Cerebellar cortex (tissue), 1 donor: ENCODE measurements around the gene SLC39A1.

Source experiments
- DNase-seq: peaks from one replicate; pipeline ENCODE4 v3.0.0-alpha.2; 2015; ENCODE audit warnings: low spot score

The SLC39A1 gene

DNA sequence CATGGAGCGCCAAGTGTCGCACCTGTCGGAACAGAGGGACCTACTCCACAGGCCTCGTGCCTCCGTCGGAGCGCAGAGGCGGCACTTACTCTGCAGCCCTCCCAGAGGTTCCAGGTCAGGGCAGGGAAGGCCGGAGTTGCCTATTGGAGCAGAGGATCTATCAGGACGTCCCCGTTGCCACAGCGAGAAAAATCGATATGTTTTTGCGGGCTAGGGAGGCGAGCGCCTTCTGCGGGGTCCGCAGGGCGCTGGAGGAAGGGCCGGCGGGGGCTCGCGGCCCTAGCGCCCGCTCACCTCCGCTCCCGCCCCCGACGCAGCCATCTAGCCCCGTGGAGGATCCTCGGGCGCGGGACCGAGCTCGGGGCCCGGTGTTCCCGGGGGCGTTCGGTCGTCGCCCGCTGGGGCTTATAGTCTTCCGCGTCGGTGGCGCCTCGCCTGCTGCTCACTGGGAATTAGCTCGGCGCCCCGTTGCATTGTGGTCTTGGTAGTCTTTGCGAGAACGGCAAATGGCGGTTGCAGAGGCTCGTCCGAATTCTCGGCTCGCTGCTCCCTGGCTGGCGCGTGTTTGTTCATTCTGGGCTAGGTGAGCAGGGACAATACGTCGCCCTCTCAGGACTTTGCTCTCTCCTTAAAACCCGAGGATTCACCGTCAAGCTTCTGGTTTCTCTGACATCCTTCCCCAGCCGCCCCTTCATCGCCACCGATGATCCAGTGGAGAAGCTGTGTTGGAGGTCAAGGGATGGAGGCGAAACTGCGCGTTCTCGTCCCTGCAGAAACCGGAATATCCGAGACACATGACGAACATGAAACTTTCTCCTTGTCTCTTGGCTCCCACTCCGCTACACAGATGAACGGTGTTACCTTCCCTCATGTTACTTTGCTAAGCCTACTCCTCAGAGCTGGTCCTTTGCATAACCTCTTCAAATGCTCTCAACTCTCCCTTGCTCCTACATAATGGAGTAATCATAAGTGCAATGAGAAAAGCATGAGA lies 14.2 kb upstream of the SLC39A1 start, which contains the start of gene JTB:
JTB (minus strand) TSS at position 425 of the 991 bp plus-strand sequence; CDS start at position 3, 422 bp downstream.
- peak; percentile 91 for DNase-seq

DNA sequence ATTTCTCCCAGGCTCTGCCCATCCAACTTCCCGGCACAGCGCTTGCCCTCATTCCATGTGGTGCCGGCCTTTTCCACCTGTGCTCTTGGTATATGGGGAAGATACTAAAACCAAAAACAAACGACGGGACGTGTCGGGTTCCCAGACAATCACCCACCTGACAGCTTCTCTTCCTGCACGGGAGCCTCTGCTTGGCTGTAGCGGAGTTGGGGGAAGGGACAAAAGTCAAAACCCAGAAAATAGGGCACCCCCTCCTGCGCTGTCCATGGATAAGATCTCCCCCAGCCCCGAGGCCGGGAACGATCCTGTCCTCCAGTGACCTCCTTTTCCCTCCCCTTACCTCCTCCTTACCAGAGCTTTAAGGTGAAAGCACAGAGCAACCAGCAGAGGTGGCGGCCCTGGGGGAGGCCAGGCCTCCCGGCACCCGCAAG lies 13.5 kb upstream of the SLC39A1 start:
- DNase-seq, result no peak

DNA sequence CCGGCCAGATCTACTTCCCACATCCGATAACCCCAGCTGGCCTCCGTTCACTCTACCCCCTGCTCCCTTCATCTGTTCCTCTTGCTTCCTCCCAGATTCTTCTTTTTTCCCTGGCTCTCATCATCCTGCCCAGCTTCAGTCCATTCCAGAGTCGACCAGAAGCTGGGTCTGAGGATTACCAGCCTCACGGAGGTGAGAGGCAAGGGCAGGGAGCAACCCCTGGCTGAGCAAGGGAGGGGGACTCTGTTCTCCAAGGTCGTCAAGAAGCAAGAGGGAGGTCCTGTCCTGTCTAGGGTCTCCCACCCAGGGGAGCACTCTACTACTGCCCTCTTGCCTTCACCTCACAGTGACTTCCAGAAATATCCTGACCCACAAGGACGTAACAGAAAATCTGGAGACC lies 10.2 kb upstream of the SLC39A1 start:
- no peak for DNase-seq

DNA sequence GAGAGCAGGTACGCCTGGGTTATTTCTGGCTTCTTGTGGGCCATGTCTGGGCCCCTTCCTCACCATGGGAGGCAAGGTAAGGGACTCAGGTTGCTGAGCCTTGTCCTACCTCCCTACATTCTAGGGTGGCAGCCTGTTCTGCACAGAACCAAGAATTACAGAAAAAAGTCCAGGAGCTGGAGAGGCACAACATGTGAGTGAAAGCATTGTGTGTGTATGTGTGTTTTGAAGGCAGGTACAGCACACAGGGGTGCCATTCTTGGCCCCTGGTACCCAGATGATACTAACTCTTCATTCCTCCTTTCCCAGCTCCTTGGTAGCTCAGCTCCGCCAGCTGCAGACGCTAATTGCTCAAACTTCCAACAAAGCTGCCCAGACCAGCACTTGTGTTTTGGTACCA lies 9.7 kb upstream of the SLC39A1 start:
- no peak for DNase-seq

DNA sequence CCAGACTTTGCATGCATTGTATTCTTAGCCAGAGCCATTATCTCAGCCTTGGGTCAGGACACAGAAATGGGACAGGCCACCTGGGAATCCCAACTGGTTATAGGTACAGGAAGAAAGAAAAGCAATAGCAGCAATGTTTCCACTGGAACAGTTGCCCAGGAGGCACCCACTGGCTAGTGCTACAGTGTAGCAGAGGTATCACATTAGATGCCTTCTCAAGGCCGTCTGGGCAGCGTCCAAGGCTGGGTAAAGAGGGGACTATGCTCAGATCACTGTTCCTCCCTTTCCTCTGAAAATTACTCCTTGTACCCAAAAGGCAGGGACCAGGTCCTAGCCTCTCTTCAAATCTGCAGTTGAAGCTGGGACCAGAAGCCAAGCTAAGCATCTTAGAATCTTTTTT lies 7.0 kb upstream of the SLC39A1 start:
- DNase-seq, result no peak

DNA sequence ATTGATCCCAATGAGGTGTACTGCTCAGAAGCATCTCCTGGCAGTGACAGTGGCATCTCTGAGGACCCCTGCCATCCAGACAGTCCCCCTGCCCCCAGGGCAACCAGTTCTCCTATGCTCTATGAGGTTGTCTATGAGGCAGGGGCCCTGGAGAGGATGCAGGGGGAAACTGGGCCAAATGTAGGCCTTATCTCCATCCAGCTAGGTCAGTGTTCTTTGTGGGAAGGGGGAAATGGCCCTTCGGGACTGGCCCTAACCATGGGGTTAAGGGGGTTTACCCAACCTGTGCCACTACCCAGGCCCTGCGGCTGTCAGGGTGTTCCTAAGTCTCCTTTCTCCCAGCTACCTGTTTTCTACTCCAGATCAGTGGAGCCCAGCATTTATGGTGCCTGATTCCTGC lies 5.6 kb upstream of the SLC39A1 start:
- no peak for DNase-seq

DNA sequence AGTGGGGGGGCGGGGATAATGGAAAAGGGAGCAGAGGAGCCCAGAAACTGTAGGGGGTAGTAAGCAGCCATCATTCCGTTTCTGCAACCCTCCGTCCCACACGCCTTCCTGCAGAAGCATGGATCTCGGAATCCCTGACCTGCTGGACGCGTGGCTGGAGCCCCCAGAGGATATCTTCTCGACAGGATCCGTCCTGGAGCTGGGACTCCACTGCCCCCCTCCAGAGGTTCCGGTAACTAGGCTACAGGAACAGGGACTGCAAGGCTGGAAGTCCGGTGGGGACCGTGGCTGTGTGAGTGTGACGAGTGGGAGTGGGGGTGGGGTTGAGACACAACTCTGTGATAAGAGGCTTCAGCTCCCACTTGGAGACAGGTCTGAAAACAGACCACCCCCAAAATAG lies 5.1 kb upstream of the SLC39A1 start:
- DNase-seq, result no peak

DNA sequence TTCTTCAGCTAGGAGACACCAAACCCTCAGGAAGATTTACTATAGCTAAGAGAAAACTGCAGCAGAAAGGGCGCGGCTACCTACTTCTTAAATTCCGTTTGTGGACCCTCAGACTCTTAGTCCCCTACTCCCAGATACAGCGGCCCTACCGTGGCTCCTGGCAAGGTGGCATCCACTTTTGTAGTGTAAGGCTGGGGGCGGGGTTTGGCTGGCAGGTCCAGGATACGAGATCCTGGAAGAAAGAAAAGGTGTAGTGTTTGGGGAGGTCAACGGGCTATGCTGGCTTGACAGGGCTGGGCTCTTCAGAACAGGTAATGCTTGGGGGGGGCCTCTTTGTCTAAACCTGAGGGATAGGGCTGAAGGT lies 4.6 kb upstream of the SLC39A1 start:
- no peak for DNase-seq

DNA sequence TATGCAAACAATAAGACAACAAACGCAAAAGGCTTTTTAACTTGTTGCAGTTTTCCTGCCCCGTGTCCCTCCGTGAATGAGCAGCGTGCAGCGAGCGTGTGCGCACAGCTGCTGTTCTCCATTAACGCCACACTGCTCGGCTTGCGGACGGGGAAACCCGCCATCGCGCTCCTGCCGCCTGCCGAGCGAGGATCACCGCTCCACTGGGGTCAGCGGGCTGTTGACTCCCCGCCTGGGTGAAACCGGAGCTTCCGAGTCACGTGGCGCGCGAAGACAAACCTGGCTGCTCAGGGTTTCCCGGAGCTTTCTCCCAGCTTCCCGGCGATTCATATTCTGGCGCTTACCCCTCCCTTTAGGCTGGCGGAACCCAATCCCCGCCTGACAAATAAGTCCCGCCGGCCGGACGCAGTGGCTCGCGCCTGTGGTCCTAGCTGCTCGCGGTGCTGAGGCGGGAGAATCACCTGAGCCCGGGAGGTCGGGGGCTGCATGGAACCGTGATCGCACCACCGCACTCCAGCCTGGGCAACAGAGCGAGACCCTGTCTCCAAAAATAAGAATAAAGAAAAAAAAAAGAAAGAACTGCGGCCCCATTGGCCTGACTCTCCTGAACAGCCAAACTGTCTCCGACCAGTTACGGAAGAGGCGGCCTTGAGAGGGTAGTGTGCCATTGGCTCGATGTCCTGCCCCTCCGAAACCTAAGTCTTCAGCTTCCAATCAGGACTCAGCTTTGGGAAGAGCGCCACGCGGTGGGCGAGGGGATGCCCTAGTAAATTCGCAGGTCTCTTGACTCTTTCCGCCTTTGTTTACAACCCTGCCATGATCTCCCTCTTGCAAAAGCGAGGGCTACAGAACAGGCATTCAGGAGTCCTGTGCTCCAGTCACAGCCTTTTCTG lies 4.0 kb upstream of the SLC39A1 start, which contains the start of gene CREB3L4:
CREB3L4 (plus strand) TSS at position 796 of the 893 bp plus-strand sequence. CDS start 624 bp downstream, outside the sequence.
- peak; percentile 99 for DNase-seq

DNA sequence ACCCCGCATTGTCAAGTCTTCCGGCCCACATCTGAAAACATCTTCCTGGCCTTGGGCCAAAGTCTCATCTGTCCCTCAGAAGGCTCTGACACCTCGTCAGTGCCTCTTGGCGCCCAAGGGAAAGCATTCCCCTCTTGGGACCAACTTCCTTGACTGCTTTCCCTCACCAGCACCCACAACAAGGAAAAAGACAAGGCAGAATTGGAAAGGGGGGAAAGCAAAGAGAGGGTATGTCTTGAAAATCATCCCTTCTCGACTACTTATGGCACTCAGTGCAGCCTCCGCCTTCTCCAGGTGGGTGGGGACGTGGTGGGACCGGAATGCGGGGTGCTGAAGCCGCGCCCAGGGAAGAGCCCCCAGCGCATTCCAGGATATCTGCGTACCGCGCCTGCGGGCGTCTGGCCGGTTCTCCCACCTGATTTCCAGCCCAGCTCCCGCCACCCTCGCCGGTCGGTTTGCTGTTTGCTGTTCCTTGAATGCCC lies 554 bp upstream of the SLC39A1 start:
- no peak for DNase-seq

DNA sequence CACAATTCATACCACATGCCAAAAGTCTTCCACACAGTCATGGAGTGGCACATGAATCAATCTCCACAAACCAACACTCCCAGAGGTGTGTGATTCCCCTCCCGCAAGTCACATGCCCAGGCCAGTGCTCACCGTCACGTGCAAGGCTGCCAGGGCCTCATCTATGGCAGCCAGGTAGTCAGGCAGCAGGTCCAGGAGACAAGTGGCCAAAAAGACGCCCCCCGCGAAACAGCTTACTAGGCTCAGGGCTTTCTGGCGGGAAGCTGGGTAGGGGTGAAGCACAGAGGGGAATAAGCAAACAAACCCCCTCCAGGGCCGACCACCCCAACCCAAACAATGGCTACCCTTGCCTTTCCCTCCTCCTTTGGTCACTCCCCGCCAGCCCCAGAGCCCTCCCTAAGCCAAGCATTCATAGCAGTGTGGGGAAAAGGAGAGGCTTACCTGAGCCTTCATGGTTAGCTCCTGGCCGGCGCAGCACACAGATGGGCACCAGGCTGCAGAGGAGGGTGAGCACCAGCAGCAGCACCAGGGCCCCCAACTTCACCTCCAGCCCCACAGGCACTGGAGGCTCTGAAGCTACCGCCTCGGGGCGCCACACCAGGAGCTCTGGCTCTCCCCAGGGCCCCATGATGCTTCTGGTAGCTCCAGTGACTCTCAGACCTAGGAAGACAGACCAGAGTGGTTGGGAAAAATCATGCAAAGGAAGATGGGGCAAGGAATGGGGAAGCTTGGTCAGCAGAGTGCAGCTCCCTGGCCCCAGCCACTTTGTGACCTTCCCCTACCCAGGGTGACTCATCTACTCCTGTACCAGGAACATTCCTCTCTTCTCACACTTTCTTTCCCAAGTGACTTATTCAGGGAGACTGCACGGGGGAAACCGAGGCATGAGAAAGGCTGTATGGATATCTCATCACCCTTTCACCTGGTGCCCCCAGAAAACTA lies 978 bp downstream of the SLC39A1 start:
- DNase-seq, result no peak

DNA sequence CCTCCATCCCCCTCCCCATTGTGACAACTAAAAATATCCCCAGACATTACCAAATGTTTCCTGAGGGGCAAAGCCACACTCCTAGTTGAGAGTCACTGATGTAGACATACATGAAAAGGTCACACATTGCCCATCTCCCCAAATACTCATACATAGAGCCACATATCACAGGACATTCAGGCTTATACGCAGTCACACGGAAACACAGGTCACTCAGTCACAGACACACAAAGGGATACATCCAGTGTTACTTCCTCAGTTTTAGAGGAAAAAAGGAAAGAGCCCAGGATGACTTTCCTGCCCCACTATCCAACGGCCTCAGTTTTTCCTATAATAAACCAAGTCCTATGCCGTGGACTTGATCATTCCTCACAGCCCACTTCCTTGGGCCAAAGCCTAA lies 1.9 kb downstream of the SLC39A1 start:
- no peak for DNase-seq

DNA sequence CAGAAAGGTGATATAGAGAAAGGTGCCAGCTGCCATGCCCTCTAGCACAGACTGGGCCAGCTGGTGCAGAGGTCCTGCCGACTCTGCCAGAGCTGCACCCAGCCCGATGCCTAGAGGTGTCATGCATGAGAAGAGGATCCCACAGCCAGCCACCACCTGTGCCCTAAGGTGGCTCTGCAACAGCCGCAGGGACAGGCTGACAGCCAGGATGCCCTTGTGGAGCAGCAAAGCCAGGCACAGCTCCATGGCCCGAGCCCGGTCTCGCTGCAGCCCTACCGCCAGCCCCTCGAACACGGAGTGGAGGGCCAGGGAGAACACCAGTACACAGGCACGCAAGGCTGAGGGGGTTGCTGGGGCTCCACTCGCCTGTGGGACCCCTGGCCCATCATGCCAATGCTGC lies 3.1 kb downstream of the SLC39A1 start:
- DNase-seq, result no peak

DNA sequence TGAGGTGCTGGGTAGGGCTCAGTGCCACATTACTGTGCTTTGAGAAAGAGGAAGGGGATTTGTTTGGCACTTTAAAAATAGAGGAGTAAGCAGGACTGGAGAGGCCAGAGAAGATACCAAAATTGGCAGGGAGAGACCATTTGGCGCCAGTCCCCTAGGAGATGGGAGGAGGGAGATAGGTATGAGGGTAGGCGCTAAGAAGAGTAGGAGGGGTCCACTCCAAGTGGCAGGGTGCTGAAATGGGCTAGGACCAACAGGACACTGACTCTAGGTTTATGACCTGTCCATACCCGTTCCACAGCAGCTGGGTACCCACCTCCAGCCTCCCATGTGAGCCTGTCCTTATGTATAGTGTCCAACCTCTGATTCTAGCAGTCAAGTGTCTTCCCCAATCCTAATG lies 3.9 kb downstream of the SLC39A1 start:
- DNase-seq, result no peak

DNA sequence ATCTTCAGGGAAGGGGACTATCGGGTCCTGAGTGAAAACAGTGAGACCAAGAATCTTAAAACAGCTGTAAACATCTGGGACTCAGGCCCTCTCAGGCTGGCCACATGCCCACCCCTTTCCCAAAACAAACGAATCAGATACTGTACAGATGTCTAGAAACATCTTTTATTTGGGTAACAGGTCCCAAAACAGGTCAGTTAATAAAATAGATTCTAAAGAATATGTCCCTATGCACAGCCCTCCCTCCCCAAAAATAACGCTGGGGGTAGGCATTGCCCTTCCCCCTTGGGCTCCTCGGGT lies 4.4 kb downstream of the SLC39A1 start:
- no peak for DNase-seq

DNA sequence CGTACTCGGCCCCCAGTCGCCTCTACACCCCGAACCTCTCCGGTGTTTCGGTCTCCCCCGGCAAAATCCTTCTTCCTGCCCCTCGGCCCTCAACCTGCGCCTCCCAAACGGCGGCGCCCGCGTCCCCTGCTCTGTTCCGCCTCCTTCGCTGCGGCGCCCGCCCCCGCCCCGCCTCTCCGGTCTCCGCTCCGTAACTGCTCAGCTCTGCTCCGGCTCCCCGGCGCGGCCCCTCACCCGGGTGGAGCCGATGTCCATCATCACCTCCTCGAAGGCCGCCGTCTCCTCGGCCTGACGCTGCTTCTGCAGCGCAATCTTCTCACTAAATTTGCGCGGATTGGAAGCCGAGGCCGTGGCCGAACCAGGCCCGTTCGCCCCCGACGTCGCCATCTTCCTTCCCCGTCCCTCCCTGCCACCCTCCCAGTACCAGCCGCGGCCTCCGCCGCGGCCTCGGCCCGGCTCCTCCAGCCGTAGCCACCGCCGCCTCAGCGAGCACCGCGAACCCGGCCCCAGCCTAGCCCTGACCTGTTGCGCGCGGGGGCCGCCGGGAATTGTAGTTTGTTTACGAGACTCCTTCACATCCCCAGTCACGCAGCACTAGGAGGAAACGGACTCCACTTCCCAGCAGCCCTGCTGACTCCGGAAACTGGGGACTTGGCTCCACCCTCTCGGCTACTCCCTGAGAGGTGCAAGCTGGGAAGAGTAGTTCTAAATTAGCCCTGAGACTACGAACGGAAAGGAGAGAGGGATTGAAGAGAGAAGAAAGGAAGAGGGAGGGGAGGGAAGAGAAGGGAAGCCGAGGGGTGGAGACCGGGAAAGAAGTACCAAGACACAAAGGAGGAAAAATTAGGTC lies 5.0 kb downstream of the SLC39A1 start, which contains the start of gene CRTC2:
CRTC2 (minus strand) TSS at position 502 of the 850 bp plus-strand sequence; CDS start at position 387, 115 bp downstream.
- DNase-seq, result peak; percentile 99

DNA sequence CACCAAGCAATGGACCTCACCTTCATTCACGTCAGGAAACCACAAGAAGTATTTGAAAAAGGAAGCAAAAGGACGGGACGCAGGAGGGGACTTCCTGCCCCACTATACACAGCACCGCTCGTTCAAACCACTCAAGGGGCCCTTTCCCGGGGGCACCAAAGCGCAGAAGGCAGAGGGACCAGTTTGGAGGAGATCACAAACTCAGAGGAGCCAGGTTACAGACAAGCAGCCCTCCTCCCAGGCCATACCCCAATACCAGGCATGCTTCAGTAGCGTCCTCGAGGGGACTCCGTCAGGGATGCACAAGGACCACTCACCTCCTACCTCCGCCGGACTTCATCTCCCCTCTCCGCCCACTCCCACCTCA lies 5.6 kb downstream of the SLC39A1 start:
- no peak for DNase-seq

DNA sequence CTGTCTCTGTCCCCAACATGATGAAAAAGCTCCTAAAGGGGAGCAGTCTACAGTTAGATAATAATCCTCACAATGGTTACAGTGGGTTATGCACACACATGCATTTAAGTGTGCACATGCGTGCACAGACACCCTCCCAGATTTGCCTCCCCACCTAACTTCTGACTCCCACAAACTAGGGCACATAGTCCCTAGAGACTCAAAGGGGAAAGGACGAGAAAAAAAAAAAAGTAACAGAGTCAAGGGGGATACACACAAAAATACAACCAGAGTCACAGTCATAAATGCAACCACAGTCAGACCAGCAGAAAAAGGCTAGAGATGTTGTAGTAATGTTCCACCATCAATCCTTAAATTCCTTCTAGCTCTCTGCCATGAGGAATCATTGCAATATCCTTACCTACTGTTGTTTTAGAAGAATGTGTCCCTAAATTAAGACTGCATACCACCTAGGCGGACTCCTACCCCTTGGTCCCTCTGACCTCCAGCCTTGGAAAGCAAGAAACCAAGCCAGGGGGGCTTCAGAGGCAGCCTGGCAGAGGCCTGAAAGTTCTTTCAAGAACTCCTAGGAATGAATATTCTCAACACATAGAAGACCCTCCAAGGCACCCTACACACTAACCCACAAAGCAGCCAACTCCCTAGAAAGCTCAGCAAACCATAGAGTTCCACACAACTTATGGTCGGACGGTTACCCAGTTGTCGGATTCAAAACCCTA lies 6.2 kb downstream of the SLC39A1 start:
- DNase-seq, result no peak

DNA sequence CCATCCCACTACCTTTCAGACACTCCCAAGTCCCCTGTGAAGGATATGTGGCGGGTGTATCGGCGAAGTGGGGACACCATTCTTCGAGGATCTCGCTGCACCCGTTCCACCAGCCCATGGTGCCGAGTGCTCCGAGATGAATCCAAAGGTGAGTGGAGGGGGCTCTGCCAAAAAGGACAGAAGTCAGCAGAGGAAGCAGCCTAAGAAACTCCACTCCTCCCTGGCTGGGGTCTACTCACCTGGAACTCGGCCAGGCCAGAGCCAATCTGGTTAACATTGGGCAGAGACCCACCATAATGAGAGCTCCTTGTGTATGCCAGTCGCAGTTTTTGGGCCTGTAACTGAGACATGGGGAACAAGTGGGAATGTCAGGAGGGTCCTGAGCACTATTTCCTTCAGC lies 8.5 kb downstream of the SLC39A1 start:
- DNase-seq, result no peak

DNA sequence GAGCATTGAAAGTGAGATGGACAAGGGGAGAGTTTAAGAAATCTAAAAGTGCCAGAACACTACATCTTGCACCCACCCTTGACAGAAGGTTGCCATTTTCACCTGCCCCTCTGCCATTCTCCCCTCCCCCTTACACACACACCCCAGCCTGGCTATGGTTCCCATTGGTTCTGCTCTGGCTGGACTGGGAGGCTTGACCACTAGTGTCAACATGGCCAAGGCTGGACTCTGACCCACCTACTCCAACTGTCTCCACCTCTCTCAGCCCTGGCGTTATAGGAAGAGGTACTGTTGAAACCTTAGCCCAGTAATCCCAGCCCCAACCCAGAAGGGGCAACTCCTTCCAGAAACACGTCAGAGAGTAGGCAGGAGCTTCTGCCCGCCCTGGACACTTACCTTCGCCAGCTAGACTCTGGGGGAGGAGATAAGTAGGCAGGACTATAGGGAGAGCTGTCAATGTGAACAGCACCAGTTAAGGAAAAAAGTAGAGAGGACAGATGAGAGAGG lies 9.4 kb downstream of the SLC39A1 start:
- no peak for DNase-seq
